HEK293T (cell line): ENCODE data around the gene PPFIBP1.

Experiments
- SP1 ChIP-seq: fragments of 450-650 bp; IDR thresholded peaks from 2 replicates; pipeline ENCODE4 v1.6.1; 2017
- TARDBP ChIP-seq: fragments of 450-650 bp; IDR thresholded peaks from 2 replicates; pipeline ENCODE4 v1.6.1; 2016

GRCh38 chr12:27524494-27524835 is 459 bp downstream of the PPFIBP1 start:
- TF ChIP-seq TARDBP (no peak), SP1 (no peak)
